ENCODE results near the gene RAB43. TPM values are rescaled to one million over a fixed set of nuclear protein-coding genes. Genes with fewer than 3 reads are reported as not detected.

The RAB43 gene
- total RNA-seq, 2 experiments from 2014 or later: 47.5 to 48.1 TPM

DNA sequence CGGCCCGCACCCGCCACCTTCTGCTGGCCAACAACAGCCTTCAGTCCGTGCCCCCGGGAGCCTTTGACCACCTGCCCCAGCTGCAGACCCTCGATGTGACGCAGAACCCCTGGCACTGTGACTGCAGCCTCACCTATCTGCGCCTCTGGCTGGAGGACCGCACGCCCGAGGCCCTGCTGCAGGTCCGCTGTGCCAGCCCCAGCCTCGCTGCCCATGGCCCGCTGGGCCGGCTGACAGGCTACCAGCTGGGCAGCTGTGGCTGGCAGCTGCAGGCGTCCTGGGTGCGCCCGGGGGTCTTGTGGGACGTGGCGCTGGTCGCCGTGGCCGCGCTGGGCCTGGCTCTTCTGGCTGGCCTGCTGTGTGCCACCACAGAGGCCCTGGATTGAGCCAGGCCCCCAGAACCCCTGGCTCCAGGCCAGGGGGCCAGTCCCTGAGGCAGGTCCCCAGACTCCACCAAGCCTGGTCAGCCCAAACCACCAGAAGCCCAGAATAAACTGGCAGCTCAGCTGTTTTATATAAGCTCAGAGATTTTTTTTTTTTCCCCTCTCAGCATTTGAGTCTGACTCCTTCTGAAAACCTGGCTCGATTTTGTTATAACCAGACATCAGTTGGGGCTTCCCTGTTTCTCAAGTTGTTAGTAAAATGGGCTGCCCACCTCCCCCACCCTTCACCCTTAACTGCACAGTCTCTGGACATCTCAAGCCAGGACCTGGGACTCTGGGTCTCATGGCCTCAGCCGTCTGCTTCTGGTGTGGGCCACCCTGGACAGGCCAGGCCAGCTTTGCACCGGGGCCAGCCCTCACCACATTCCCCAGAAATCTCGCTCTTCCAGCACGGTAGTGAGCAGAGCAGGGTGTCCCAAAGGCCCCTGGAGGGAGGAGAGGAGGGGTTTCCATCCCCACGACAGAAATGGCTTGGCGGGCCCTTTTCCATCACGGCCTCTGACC is 59.4 kb downstream of the RAB43 start:
- TF ChIP-seq, protein P1, sequence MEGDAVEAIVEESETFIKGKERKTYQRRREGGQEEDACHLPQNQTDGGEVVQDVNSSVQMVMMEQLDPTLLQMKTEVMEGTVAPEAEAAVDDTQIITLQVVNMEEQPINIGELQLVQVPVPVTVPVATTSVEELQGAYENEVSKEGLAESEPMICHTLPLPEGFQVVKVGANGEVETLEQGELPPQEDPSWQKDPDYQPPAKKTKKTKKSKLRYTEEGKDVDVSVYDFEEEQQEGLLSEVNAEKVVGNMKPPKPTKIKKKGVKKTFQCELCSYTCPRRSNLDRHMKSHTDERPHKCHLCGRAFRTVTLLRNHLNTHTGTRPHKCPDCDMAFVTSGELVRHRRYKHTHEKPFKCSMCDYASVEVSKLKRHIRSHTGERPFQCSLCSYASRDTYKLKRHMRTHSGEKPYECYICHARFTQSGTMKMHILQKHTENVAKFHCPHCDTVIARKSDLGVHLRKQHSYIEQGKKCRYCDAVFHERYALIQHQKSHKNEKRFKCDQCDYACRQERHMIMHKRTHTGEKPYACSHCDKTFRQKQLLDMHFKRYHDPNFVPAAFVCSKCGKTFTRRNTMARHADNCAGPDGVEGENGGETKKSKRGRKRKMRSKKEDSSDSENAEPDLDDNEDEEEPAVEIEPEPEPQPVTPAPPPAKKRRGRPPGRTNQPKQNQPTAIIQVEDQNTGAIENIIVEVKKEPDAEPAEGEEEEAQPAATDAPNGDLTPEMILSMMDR (IDR thresholded peaks at IDR 0.05): no peak
- Histone ChIP-seq H3K4me1 (ENCODE audit: insufficient read depth, low read length) (peaks cover 6% of the 10 kb centered on the region), H3K36me3 (ENCODE audit: insufficient read depth, low read length) (no peaks in the 10 kb centered on the region), H3K27ac (ENCODE audit: low read depth in 1 of 2, low read length in 2 of 2) (no peak overlapping the region), H3K4me3 (ENCODE audit: low read length) (no peak overlapping the region), H3K9me3 (ENCODE audit: control insufficient read depth in 1 of 2, insufficient read depth in 1 of 2, low read length in 2 of 2) (no peaks in the 10 kb centered on the region), H3K27me3 (ENCODE audit: control insufficient read depth in 1 of 2, insufficient read depth in 2 of 2, low read length in 2 of 2) (no peaks in the 10 kb centered on the region)
- Mint-ChIP-seq H3K9me3 (no peaks in the 10 kb centered on the region), H3K4me1 (ENCODE audit: low read depth) (peaks cover 6% of the 10 kb centered on the region), H3K36me3 (ENCODE audit: low read depth) (no peaks in the 10 kb centered on the region), H3K4me3 (no peak overlapping the region), H3K27me3 (no peaks in the 10 kb centered on the region), H3K27ac (no peak overlapping the region)
- ChIA-PET CTCF (interaction anchor here (0.6 kb wide), 1 partner anchor 15 kb away, joined by 3 read pairs; no protein-coding TSS in a partner anchor), POLR2A (interaction anchor here (1.0 kb wide), 1 partner anchor 58 kb away, joined by 3 read pairs; no protein-coding TSS in a partner anchor)
- intact Hi-C loops (cut with DNase I, micrococcal nuclease): no loop called here
- ATAC-seq (ENCODE audit: poor library complexity) (no peak), DNase-seq (no peak)

DNA sequence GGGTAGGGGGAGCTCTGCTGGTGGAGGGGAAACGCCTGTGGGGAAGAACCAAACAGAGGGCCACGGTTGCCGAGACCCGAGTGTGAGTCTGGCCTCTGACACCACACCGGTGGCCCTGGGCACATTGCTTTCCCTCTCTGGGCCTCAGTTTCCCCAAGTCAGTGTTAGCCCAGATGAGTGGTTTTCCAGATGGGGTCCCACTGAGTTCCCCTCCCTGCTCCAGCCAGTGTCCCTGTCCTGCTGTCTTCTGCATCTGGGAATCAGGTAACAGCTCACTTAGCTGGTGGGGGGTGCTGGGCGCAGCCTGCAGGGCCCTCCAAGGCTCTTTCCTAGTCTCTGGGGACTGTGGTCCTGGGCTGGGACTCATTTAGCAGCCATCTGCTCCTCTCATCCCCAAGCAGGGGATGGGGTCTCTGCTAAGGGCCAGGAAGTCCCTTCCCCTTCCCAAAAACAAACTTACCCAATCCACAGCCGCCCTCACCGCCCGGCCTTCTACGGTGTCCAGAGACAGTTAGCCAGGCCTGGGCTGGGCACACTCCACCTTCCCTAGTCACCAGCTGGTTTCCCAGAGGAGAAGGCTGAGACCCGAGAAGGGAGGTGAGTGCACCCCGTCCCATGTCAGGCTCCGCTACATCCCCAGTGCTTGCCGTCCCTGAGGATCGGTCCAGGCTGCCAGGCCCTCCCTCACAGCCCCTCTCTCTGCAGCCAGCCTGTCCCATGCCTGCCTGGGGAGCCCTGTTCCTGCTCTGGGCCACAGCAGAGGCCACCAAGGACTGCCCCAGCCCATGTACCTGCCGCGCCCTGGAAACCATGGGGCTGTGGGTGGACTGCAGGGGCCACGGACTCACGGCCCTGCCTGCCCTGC is 60.3 kb downstream of the RAB43 start:
- Histone ChIP-seq H3K9me3 (ENCODE audit: control insufficient read depth in 1 of 2, insufficient read depth in 1 of 2, low read length in 2 of 2) (no peaks in the 10 kb centered on the region), H3K27me3 (ENCODE audit: control insufficient read depth in 1 of 2, insufficient read depth in 2 of 2, low read length in 2 of 2) (no peaks in the 10 kb centered on the region), H3K4me3 (ENCODE audit: low read length) (no peak overlapping the region), H3K27ac (ENCODE audit: low read depth in 1 of 2, low read length in 2 of 2) (no peak overlapping the region), H3K4me1 (ENCODE audit: insufficient read depth, low read length) (peaks cover 6% of the 10 kb centered on the region), H3K36me3 (ENCODE audit: insufficient read depth, low read length) (no peaks in the 10 kb centered on the region)
- TF ChIP-seq, protein P1 (IDR thresholded peaks at IDR 0.05): no peak
- no peaks in the 10 kb centered on the region for H3K36me3 Mint-ChIP-seq (ENCODE audit: low read depth)
- no peak overlapping the region for H3K4me3 Mint-ChIP-seq
- H3K4me1 Mint-ChIP-seq (ENCODE audit: low read depth): peaks cover 6% of the 10 kb centered on the region
- no peak for DNase-seq
- CTCF ChIA-PET: no interaction called here
- no peaks in the 10 kb centered on the region for H3K27me3 Mint-ChIP-seq
- no peak for ATAC-seq (ENCODE audit: poor library complexity)
- H3K27ac Mint-ChIP-seq: no peak overlapping the region
- H3K9me3 Mint-ChIP-seq: no peaks in the 10 kb centered on the region
- POLR2A ChIA-PET: no interaction called here
- intact Hi-C loops (cut with DNase I, micrococcal nuclease): no loop called here

DNA sequence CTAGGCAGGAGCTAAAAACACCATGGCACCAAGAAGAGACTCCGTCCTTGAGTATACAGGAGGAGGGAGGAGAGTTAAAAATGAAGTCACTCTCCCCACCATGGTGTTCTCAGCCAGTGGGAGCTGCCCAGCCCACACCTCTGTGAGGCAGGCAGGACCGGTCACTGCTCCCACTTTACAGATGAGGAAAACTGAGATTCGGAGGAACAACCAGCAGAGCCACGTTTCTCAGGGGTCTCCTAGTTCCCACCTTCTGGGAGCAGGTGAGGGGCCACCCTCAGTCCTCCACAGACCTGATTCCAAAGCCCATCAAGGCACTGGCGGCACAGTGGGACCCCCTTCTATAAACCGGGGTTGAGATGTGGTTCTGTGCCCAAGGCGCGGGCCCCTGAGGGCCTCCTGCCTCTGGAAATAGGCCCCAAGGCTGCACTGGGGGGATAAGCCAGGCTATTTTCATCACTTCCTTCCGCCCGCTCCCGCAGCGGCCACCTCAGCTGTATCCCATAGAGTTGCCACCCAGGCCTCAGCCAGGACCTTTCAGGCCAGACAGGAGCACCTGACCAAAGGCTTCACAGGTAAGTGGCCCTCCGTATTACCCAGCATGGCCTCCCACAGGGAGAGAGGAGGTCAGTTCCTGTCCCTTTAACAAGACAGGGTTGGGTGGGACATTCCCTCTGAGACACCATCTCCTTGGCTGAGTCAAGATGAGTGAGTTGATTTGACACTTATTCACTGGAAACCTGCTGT is 61.2 kb downstream of the RAB43 start, which contains the start of gene GP9:
GP9 (plus strand) TSS at position 504 of the 747 bp plus-strand sequence. CDS start 961 bp downstream, outside the sequence.
- no peak for ATAC-seq (ENCODE audit: poor library complexity)
- Mint-ChIP-seq H3K9me3 (no peaks in the 10 kb centered on the region), H3K36me3 (ENCODE audit: low read depth) (no peaks in the 10 kb centered on the region), H3K4me1 (ENCODE audit: low read depth) (peaks cover 6% of the 10 kb centered on the region), H3K27ac (no peak within 1 kb of the TSS), H3K27me3 (no peaks in the 10 kb centered on the region), H3K4me3 (no peak within 1 kb of the TSS)
- intact Hi-C loops (cut with DNase I, micrococcal nuclease): no loop called here
- CTCF ChIA-PET: no interaction called here
- no peaks in the 10 kb centered on the region for H3K27me3 ChIP-seq (ENCODE audit: control insufficient read depth in 1 of 2, insufficient read depth in 2 of 2, low read length in 2 of 2)
- peaks cover 6% of the 10 kb centered on the region for H3K4me1 ChIP-seq (ENCODE audit: insufficient read depth, low read length)
- H3K27ac ChIP-seq (ENCODE audit: low read depth in 1 of 2, low read length in 2 of 2): no peak within 1 kb of the TSS
- H3K9me3 ChIP-seq (ENCODE audit: control insufficient read depth in 1 of 2, insufficient read depth in 1 of 2, low read length in 2 of 2): no peaks in the 10 kb centered on the region
- TF ChIP-seq, protein P1 (IDR thresholded peaks at IDR 0.05): no peak
- no peaks in the 10 kb centered on the region for H3K36me3 ChIP-seq (ENCODE audit: insufficient read depth, low read length)
- POLR2A ChIA-PET: interaction anchor here (0.6 kb wide), 1 partner anchor 9 kb away, joined by 3 read pairs; no protein-coding TSS in a partner anchor
- no peak for DNase-seq
- no peak within 1 kb of the TSS for H3K4me3 ChIP-seq (ENCODE audit: low read length)

All from CD4-positive, alpha-beta T cell (primary cell).